Astrocyte of the spinal cord (primary cell): ENCODE data around the gene ZNF595.
"Not testable (repeated sequence)": the region's sequence is repeated elsewhere in the genome, so short reads cannot be mapped to it uniquely, and the experiment has no call there.

Experiments used
- DNase-seq: peaks from one replicate; pipeline ENCODE4 v3.0.0; 2011; ENCODE audit warnings: low read depth, low spot score
- H3K4me3 ChIP-seq: 2 replicates; pipeline ENCODE4 v1.5.1; 2011; ENCODE audit warnings: low read depth, mild to moderate bottlenecking, low read length, moderate library complexity
- CTCF ChIP-seq: IDR thresholded peaks from 2 replicates; pipeline ENCODE4 v1.5.1; 2012; ENCODE audit warnings: low read depth, mild to moderate bottlenecking, low read length, inconsistent platforms
- in situ Hi-C: cut with HindIII; loops from 2 replicates; pipeline ENCODE4 v1.10.0; 2017; ENCODE audit warnings: low sequenced_read_pairs

ZNF595 gene

GRCh38 chr4:52804-53479, at the start of gene ZNF595:
TSS of gene ZNF595 (plus strand) at chr4:53321. CDS start at chr4:53489, 168 bp downstream.
- H3K4me3 ChIP-seq, result peak within 1 kb of the TSS; percentile 33
- in situ Hi-C loops, DNase-seq: not testable (repeated sequence)

GRCh38 chr4:9937-10870, 42.9 kb upstream of the ZNF595 start:
- peak; percentile 0 for DNase-seq
- H3K4me3 ChIP-seq, in situ Hi-C loops: not testable (repeated sequence)

- DNase-seq, H3K4me3 ChIP-seq, in situ Hi-C loops: not testable (repeated sequence)
These were observed 41.9 kb upstream of the ZNF595 start for GRCh38 chr4:11095-11815.

- DNase-seq, result peak; percentile 1
- H3K4me3 ChIP-seq, in situ Hi-C loops: not testable (repeated sequence)
- TF ChIP-seq CTCF, result peak; percentile 4
These were observed 41.2 kb upstream of the ZNF595 start for GRCh38 chr4:11816-12417.

- in situ Hi-C loops, H3K4me3 ChIP-seq, DNase-seq: not testable (repeated sequence)
These were observed 35.0 kb upstream of the ZNF595 start for GRCh38 chr4:18128-18527.

GRCh38 chr4:18589-18988, 34.5 kb upstream of the ZNF595 start:
- DNase-seq, H3K4me3 ChIP-seq, in situ Hi-C loops: not testable (repeated sequence)

- DNase-seq, H3K4me3 ChIP-seq, in situ Hi-C loops: not testable (repeated sequence)
These were observed 30.2 kb upstream of the ZNF595 start for GRCh38 chr4:22882-23281.

GRCh38 chr4:24359-24758, 28.8 kb upstream of the ZNF595 start:
- H3K4me3 ChIP-seq, DNase-seq, in situ Hi-C loops: not testable (repeated sequence)

- DNase-seq, H3K4me3 ChIP-seq, in situ Hi-C loops: not testable (repeated sequence)
These were observed 25.6 kb upstream of the ZNF595 start for GRCh38 chr4:27501-27900.

GRCh38 chr4:28767-29542, 24.2 kb upstream of the ZNF595 start:
- in situ Hi-C loops, DNase-seq, H3K4me3 ChIP-seq: not testable (repeated sequence)

GRCh38 chr4:33314-33713, 19.8 kb upstream of the ZNF595 start:
- in situ Hi-C loops, DNase-seq, H3K4me3 ChIP-seq: not testable (repeated sequence)

- DNase-seq, H3K4me3 ChIP-seq, in situ Hi-C loops: not testable (repeated sequence)
These were observed 16.3 kb upstream of the ZNF595 start for GRCh38 chr4:36559-37415.

- in situ Hi-C loops, DNase-seq, H3K4me3 ChIP-seq: not testable (repeated sequence)
These were observed 14.9 kb upstream of the ZNF595 start for GRCh38 chr4:38202-38601.

- DNase-seq, in situ Hi-C loops, H3K4me3 ChIP-seq: not testable (repeated sequence)
These were observed 9.7 kb upstream of the ZNF595 start for GRCh38 chr4:43375-43774.
